NCI-H748 treated with DMSO at 0.1 percent for 48 hours (cell line): Measurements from ENCODE around the gene RABEP1.

ENCODE experiments used
- DNase-seq: peaks from one replicate; lab custom pipeline; 2025; lab: John Stamatoyannopoulos, UW

RABEP1 gene

GRCh38 chr17:5362162-5362811 lies 80.2 kb downstream of the RABEP1 start:
- DNase-seq = no peak

GRCh38 chr17:5364156-5364555 lies 82.1 kb downstream of the RABEP1 start:
- no peak for DNase-seq

- no peak for DNase-seq
Observed at GRCh38 chr17:5364696-5365095, 82.6 kb downstream of the RABEP1 start.

- DNase-seq = no peak
Observed at GRCh38 chr17:5365831-5366230, 83.7 kb downstream of the RABEP1 start.

- DNase-seq = no peak
Observed at GRCh38 chr17:5370411-5370810, 88.3 kb downstream of the RABEP1 start.

GRCh38 chr17:5373112-5373511 lies 91.0 kb downstream of the RABEP1 start:
- DNase-seq = no peak

- DNase-seq = no peak
Observed at GRCh38 chr17:5378566-5379207, 96.6 kb downstream of the RABEP1 start.

GRCh38 chr17:5379351-5380107 lies 97.4 kb downstream of the RABEP1 start:
- DNase-seq = no peak

GRCh38 chr17:5380491-5381135 lies 98.5 kb downstream of the RABEP1 start:
- no peak for DNase-seq

GRCh38 chr17:5381542-5381941 lies 99.5 kb downstream of the RABEP1 start:
- no peak for DNase-seq

- no peak for DNase-seq
Observed at GRCh38 chr17:5391678-5392077, 109.6 kb downstream of the RABEP1 start.

GRCh38 chr17:5396612-5397011 lies 114.5 kb downstream of the RABEP1 start:
- no peak for DNase-seq

GRCh38 chr17:5399767-5400166 lies 117.7 kb downstream of the RABEP1 start:
- no peak for DNase-seq

GRCh38 chr17:5405400-5405799 lies 123.3 kb downstream of the RABEP1 start:
- DNase-seq = no peak

GRCh38 chr17:5408186-5408585 lies 126.1 kb downstream of the RABEP1 start:
- DNase-seq = no peak

GRCh38 chr17:5410594-5411272 lies 128.6 kb downstream of the RABEP1 start:
- DNase-seq = no peak

GRCh38 chr17:5413682-5414081 lies 131.6 kb downstream of the RABEP1 start:
- DNase-seq = no peak

- no peak for DNase-seq
Observed at GRCh38 chr17:5416901-5417300, 134.8 kb downstream of the RABEP1 start.

GRCh38 chr17:5418858-5419355 lies 136.8 kb downstream of the RABEP1 start:
- peak; percentile 51 for DNase-seq

- DNase-seq = peak; percentile 99
Observed at GRCh38 chr17:5419356-5419958, 137.4 kb downstream of the RABEP1 start, which contains the start of gene NUP88. NUP88 (minus strand) TSS chr17:5419662; CDS start chr17:5419650, 12 bp downstream.

GRCh38 chr17:5419959-5420653 lies 138.0 kb downstream of the RABEP1 start, which contains the start of gene RPAIN:
RPAIN (plus strand) TSS chr17:5420182; CDS start chr17:5420211, 29 bp downstream.
- DNase-seq = peak; percentile 98
